Sigmoid colon (tissue), 4 donors: ENCODE measurements around the gene SLC6A19.

ENCODE experiments used
- CTCF ChIP-seq, 4 experiments: fragments of 450-650 bp in 3 of 4; fragments of 200-600 bp in 1 of 4; IDR thresholded peaks; one replicate each; pipeline ENCODE4 v1.5.1; 2016 to 2019; ENCODE audit warnings: antibody characterized with exemption in 4 of 4, mild to moderate bottlenecking in 3 of 4, moderate library complexity in 2 of 4
- EP300 ChIP-seq, 4 donors: sonication (generic); formaldehyde crosslinking; IDR thresholded peaks; one replicate each; pipeline ENCODE4 v1.6.1; 2017; ENCODE audit warnings: antibody characterized with exemption in 4 of 4
- POLR2A ChIP-seq, 2 donors: fragments of 450-650 bp; IDR thresholded peaks; one replicate each; pipeline ENCODE4 v1.6.1; 2016; ENCODE audit warnings: antibody characterized with exemption in 2 of 2, mild to moderate bottlenecking in 2 of 2, moderate library complexity in 2 of 2
- POLR2AphosphoS5 ChIP-seq, 4 donors: sonication (generic); formaldehyde crosslinking; IDR thresholded peaks; one replicate each; pipeline ENCODE4 v1.6.1; 2017; ENCODE audit warnings: antibody characterized with exemption in 4 of 4

GRCh38 chr5:1152156-1152555 lies 49.2 kb upstream of the SLC6A19 start:
- TF ChIP-seq CTCF (IDR thresholded peaks at IDR 0.05) = no peak
- no peak for TF ChIP-seq POLR2A (IDR thresholded peaks at IDR 0.05)
- no peak for TF ChIP-seq EP300 (IDR thresholded peaks at IDR 0.05)
- TF ChIP-seq POLR2AphosphoS5 (IDR thresholded peaks at IDR 0.05) = no peak
